Endothelial cell of umbilical vein (primary cell): ENCODE measurements around the gene COQ3. TPM values are rescaled to one million over a fixed set of nuclear protein-coding genes. Genes with fewer than 3 reads are reported as not detected.

ENCODE experiments used
- BruUV-seq: library from RNA; stranded (reverse); fragments of 400-500 nt; replicated peaks from 2 replicates; lab custom pipeline; 2021; lab: Mats Ljungman, UMichigan
- CTCF ChIA-PET: fragments of 300-600, 350-600 bp; sonication (Branson Sonifier 250); formaldehyde crosslinking; loops from one replicate; lab custom pipeline; 2021; ENCODE audit warnings: antibody characterized with exemption, inconsistent platforms; lab: Charles Lee
- POLR2A ChIA-PET: fragments of 300-600, 350-600 bp; sonication (Branson Sonifier 250); formaldehyde crosslinking; loops from one replicate; lab custom pipeline; 2021; ENCODE audit warnings: antibody characterized with exemption, inconsistent platforms; lab: Charles Lee
- DNase-seq: peaks from one replicate; pipeline ENCODE4 v3.0.0-alpha.2; 2011; ENCODE audit warnings: low read depth, low spot score
- FAIRE-seq: peaks from 2 replicates; lab custom pipeline; 2011; peaks lifted over from hg19 to GRCh38; lab: Jason Lieb, UNC
- H2AFZ ChIP-seq: 2 replicates; pipeline ENCODE4 v1.6.0; 2012; ENCODE audit warnings: low read depth, low read length, control low read depth, inconsistent platforms
- H3K27ac ChIP-seq: 2 replicates; pipeline ENCODE4 v1.5.1; 2011; ENCODE audit warnings: low read depth, mild to moderate bottlenecking, control low read depth, low read length, moderate library complexity; ENCODE audit not compliant: insufficient read depth
- H3K27me3 ChIP-seq, 2 experiments: 2 replicates each; pipeline versions ENCODE4 v1.6.0 to v1.6.1; 2011; ENCODE audit warnings: low read length in 2 of 2, mixed read lengths in 1 of 2; ENCODE audit not compliant: control insufficient read depth in 2 of 2, insufficient read depth in 2 of 2
- H3K36me3 ChIP-seq, 2 experiments: 2 replicates in 1 of 2; 3 replicates in 1 of 2; pipeline ENCODE4 v1.5.1; 2011; ENCODE audit warnings: low read length in 2 of 2, mild to moderate bottlenecking in 1 of 2, moderate library complexity in 1 of 2; ENCODE audit not compliant: control insufficient read depth in 2 of 2, insufficient read depth in 2 of 2; ENCODE audit errors: extremely low read depth in 1 of 2
- H3K4me1 ChIP-seq: 3 replicates; pipeline ENCODE4 v1.5.1; 2011; ENCODE audit warnings: mild to moderate bottlenecking, low read length; ENCODE audit not compliant: control insufficient read depth, insufficient read depth; ENCODE audit errors: extremely low read depth
- H3K4me2 ChIP-seq: 2 replicates; pipeline ENCODE4 v1.6.1; 2011; ENCODE audit warnings: low read length, control low read depth, mixed read lengths; ENCODE audit not compliant: insufficient read depth
- H3K4me3 ChIP-seq, 3 experiments: fragments of 200-600 bp in 1 of 3; sonication (generic), shearing (Covaris generic) in 1 of 3; replicated peaks in 1 of 3; 2 replicates each; pipeline ENCODE4 v1.5.1; 2011 to 2016; ENCODE audit warnings: control low read depth in 3 of 3, low read length in 3 of 3, mild to moderate bottlenecking in 2 of 3, inconsistent platforms in 1 of 3, low read depth in 1 of 3, moderate library complexity in 1 of 3; ENCODE audit not compliant: insufficient read depth in 1 of 3
- H3K79me2 ChIP-seq: 2 replicates; pipeline ENCODE4 v1.6.0; 2012; ENCODE audit warnings: low read length, inconsistent platforms; ENCODE audit not compliant: control insufficient read depth, insufficient read depth
- H3K9ac ChIP-seq: replicated peaks from 2 replicates; pipeline ENCODE3; 2011; ENCODE audit warnings: low read length, control low read depth; ENCODE audit not compliant: insufficient read depth; ENCODE audit errors: extremely low read depth
- H3K9me1 ChIP-seq: replicated peaks from 3 replicates; pipeline ENCODE4 v1.6.0; 2011; ENCODE audit warnings: mild to moderate bottlenecking, low read length; ENCODE audit not compliant: control insufficient read depth, insufficient read depth; ENCODE audit errors: extremely low read depth
- H3K9me3 ChIP-seq: replicated peaks from 2 replicates; pipeline ENCODE4 v1.5.1; 2012; ENCODE audit warnings: low read length, inconsistent platforms; ENCODE audit not compliant: control insufficient read depth, insufficient read depth
- H4K20me1 ChIP-seq: replicated peaks from 2 replicates; pipeline ENCODE3; 2011; ENCODE audit warnings: mild to moderate bottlenecking, low read length; ENCODE audit not compliant: control insufficient read depth, insufficient read depth; ENCODE audit errors: extremely low read depth
- EZH2 ChIP-seq: IDR thresholded peaks from 2 replicates; pipeline ENCODE4 v1.6.1; 2012; ENCODE audit warnings: borderline replicate concordance, low read depth, mild to moderate bottlenecking, moderate library complexity, low read length, inconsistent platforms; ENCODE audit not compliant: severe bottlenecking
- FOS ChIP-seq: IDR thresholded peaks from 2 replicates; pipeline ENCODE4 v1.6.1; 2011; ENCODE audit warnings: mild to moderate bottlenecking, low read length, moderate library complexity, borderline replicate concordance; ENCODE audit not compliant: insufficient read depth
- GATA2 ChIP-seq: IDR thresholded peaks from 2 replicates; pipeline ENCODE4 v1.7.0; 2011; ENCODE audit warnings: low read depth, mild to moderate bottlenecking, moderate library complexity, mixed read lengths, low read length; ENCODE audit not compliant: insufficient read length, insufficient read depth
- JUN ChIP-seq: IDR thresholded peaks from 2 replicates; pipeline ENCODE4 v1.6.1; 2011; ENCODE audit warnings: borderline replicate concordance, low read depth; ENCODE audit not compliant: insufficient read length, insufficient read depth
- MYC ChIP-seq: IDR thresholded peaks from one replicate; pipeline ENCODE4 v1.6.1; 2011; ENCODE audit warnings: mild to moderate bottlenecking, low read depth, low read length
- POLR2A ChIP-seq: IDR thresholded peaks from 2 replicates; pipeline ENCODE4 v1.6.1; 2012; ENCODE audit warnings: low read depth, mild to moderate bottlenecking, control low read depth, low read length
- POLR2AphosphoS5 ChIP-seq: IDR thresholded peaks from 2 replicates; pipeline ENCODE4 v1.6.1; 2012; ENCODE audit warnings: low read depth, mild to moderate bottlenecking, control low read depth, low read length, moderate library complexity; ENCODE audit not compliant: insufficient read depth
- dilution Hi-C: fragments of 300-500 bp; cut with MboI; formaldehyde crosslinking; loops from one replicate; pipeline ENCODE4 v1.15.0; 2019; ENCODE audit warnings: low sequenced_read_pairs; ENCODE audit not compliant: extremely low pct_ligation_motif_present
- intact Hi-C: fragments of 100-400 bp; cut with micrococcal nuclease; formaldehyde crosslinking; loops from one replicate; pipeline ENCODE4 v1.10.0; 2022
- polyA plus RNA-seq, 4 experiments: library from polyadenylated mRNA; depleted of rRNA in 3 of 4; stranded (reverse) in 3 of 4; unstranded in 1 of 4; fragments of >200 nt; gene quantifications; 2 replicates each; pipeline versions ENCODE4 v1.2.1 to v1.2.3, GENCODE V29; 2011 to 2012; ENCODE audit warnings: missing spikeins in 1 of 4
- total RNA-seq: library from RNA; stranded (reverse); gene quantifications from 2 replicates; pipeline ENCODE4 v1.2.3, GENCODE V29; 2021
- TF ChIP-seq, protein P1 (sequence below): IDR thresholded peaks from 2 replicates; pipeline ENCODE4 v1.6.1; 2011; ENCODE audit not compliant: insufficient read depth, insufficient read length
- TF ChIP-seq, protein P2 (sequence below), 2 donors: IDR thresholded peaks; 1 replicate in 1 of 2; 2 replicates in 1 of 2; pipeline ENCODE4 v1.5.1; 2011; ENCODE audit warnings: low read length in 2 of 2, mild to moderate bottlenecking in 2 of 2, moderate library complexity in 2 of 2, control low read depth in 1 of 2, inconsistent platforms in 1 of 2, low read depth in 1 of 2; ENCODE audit not compliant: insufficient read depth in 1 of 2; ENCODE audit errors: extremely low read depth in 1 of 2

Gene COQ3
- total and polyA plus RNA-seq, 2 donors (not counting 3 experiments of a cell fraction or from before 2014, with no cell fraction given): 4.0 to 7.5 TPM

DNA sequence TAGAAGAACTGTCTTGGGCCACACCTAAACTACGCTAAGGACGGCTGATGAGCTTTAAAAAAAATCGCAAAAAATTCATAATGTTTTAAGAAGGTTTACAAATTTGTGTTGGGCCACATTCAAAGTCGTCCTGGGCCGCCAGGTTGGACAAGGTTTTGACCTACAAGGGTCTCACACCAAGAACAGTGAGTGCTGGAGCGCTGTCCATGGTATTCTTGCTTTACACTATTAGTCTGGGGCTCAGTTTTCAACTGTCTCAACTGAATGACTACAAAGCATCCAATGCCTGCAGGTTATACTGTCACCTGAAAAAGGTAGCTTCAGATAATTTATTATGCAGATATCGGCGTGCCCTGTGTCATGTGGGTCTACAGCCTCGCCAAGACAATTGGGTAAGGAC is 40.9 kb downstream of the COQ3 start:
- no peak overlapping the region for H3K27ac ChIP-seq

More for the DNA sequence above, 40.9 kb downstream of the COQ3 start:
- ChIA-PET CTCF (interaction anchor here (0.8 to 2.5 kb wide), 4 partner anchors 8 to 27 kb away, joined by 3 to 17 read pairs (median 4); no protein-coding TSS in a partner anchor), POLR2A (interaction anchor here (0.5 kb wide), 1 partner anchor 876 kb away, joined by 3 read pairs; no protein-coding TSS in a partner anchor)
- no TSS peak for BruUV-seq
- H4K20me1 ChIP-seq: no peaks in the 10 kb centered on the region
- no peaks in the 10 kb centered on the region for H3K79me2 ChIP-seq
- no peak overlapping the region for H2AFZ ChIP-seq
- intact Hi-C loops (no loop called here), dilution Hi-C loops (no loop called here)
- H3K4me3 ChIP-seq: no peak overlapping the region
- no peak for DNase-seq
- H3K27me3 ChIP-seq: peaks cover 13 to 24% of the 10 kb centered on the region in 2 experiments
- H3K9me3 ChIP-seq: no peaks in the 10 kb centered on the region
- H3K36me3 ChIP-seq: no peaks in the 10 kb centered on the region
- no peak overlapping the region for H3K9ac ChIP-seq
- H3K4me1 ChIP-seq: peaks cover 12% of the 10 kb centered on the region
- no peaks in the 10 kb centered on the region for H3K9me1 ChIP-seq
- H3K4me2 ChIP-seq: no peak overlapping the region
- TF ChIP-seq JUN (no peak), GATA2 (no peak), FOS (no peak), POLR2AphosphoS5 (no peak), EZH2 (no peak), MYC (no peak), POLR2A (no peak)
- TF ChIP-seq, protein P1, sequence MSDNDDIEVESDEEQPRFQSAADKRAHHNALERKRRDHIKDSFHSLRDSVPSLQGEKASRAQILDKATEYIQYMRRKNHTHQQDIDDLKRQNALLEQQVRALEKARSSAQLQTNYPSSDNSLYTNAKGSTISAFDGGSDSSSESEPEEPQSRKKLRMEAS: no peak
- TF ChIP-seq, protein P2, sequence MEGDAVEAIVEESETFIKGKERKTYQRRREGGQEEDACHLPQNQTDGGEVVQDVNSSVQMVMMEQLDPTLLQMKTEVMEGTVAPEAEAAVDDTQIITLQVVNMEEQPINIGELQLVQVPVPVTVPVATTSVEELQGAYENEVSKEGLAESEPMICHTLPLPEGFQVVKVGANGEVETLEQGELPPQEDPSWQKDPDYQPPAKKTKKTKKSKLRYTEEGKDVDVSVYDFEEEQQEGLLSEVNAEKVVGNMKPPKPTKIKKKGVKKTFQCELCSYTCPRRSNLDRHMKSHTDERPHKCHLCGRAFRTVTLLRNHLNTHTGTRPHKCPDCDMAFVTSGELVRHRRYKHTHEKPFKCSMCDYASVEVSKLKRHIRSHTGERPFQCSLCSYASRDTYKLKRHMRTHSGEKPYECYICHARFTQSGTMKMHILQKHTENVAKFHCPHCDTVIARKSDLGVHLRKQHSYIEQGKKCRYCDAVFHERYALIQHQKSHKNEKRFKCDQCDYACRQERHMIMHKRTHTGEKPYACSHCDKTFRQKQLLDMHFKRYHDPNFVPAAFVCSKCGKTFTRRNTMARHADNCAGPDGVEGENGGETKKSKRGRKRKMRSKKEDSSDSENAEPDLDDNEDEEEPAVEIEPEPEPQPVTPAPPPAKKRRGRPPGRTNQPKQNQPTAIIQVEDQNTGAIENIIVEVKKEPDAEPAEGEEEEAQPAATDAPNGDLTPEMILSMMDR (IDR thresholded peaks at IDR 0.05; ENCODE audit: extremely low read depth in 1 of 2, insufficient read depth in 1 of 2, low read depth in 1 of 2, low read length in 2 of 2): no peak
- no peak for FAIRE-seq
